ENCODE results near the gene ESF1. TPM values are rescaled to one million over a fixed set of nuclear protein-coding genes. Genes with fewer than 3 reads are reported as not detected.
A peak's percentile ranks its signal among the peaks of the same experiment; 100 is the strongest.

The ESF1 gene
- total RNA-seq, 1 donor from 2014 or later: 18.9 TPM

GRCh38 chr20:13813910-13814309 is 29.2 kb upstream of the ESF1 start:
- no peak for DNase-seq (ENCODE audit: low read depth, low spot score)
- peaks cover 12% of the 10 kb centered on the region for H3K36me3 Mint-ChIP-seq (ENCODE audit: low read depth)
- no peak overlapping the region for H3K27ac Mint-ChIP-seq (ENCODE audit: unreplicated experiment)
- H3K9me3 Mint-ChIP-seq: no peaks in the 10 kb centered on the region
- TF ChIP-seq CTCF (conservative IDR thresholded peaks at IDR 0.05): no peak
- H3K4me3 Mint-ChIP-seq: no peak overlapping the region
- no peaks in the 10 kb centered on the region for H3K27me3 Mint-ChIP-seq (ENCODE audit: low read depth)
- H3K4me1 Mint-ChIP-seq: no peaks in the 10 kb centered on the region

DNA sequence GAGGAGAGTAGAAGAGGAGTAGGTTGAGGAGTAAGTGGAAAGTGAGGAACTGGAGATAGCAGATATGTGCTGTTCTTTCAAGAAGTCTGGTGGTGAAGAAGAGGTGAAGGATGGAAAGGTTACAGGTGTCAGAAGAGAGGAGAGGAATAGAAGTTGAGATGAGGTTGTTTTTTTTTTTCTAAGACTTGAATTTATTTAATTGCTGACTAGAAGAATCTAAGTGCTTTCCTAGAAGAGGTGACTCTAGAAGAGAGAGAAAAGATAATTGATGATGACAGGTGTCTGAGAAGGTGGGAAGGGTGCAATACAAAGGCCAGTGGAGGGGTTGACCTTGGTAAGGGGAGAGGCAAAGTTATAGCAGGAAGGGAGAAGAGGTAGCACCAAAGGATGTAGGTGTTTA is 25.7 kb upstream of the ESF1 start:
- DNase-seq (ENCODE audit: low read depth, low spot score): no peak
- no peak overlapping the region for H3K4me3 Mint-ChIP-seq
- no peaks in the 10 kb centered on the region for H3K9me3 Mint-ChIP-seq
- no peak overlapping the region for H3K27ac Mint-ChIP-seq (ENCODE audit: unreplicated experiment)
- TF ChIP-seq CTCF (conservative IDR thresholded peaks at IDR 0.05): no peak
- H3K27me3 Mint-ChIP-seq (ENCODE audit: low read depth): no peaks in the 10 kb centered on the region
- no peaks in the 10 kb centered on the region for H3K4me1 Mint-ChIP-seq
- peaks cover 9% of the 10 kb centered on the region for H3K36me3 Mint-ChIP-seq (ENCODE audit: low read depth)

DNA sequence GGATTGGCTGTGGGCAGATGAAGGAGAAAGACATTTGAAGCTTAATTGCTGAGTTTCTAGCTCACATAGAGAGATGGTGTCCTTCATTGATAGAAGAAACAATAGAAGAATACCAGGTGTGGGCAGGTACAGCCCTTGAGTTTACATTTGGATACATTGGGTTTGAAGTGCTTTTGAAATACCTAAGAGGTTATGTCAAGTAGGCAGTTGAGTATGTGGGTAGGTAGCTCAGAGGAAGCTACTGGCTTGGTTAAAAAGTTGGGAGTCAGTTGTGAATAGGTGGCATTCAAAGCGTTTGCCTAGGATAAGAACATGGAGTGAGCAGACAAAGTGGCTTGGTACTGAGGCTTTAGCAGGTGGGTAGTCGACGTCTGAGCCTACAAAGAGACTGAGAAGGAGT is 25.1 kb upstream of the ESF1 start:
- DNase-seq (ENCODE audit: low read depth, low spot score): no peak
- Mint-ChIP-seq H3K4me1 (no peaks in the 10 kb centered on the region), H3K36me3 (ENCODE audit: low read depth) (peaks cover 9% of the 10 kb centered on the region), H3K9me3 (no peaks in the 10 kb centered on the region), H3K27ac (ENCODE audit: unreplicated experiment) (no peak overlapping the region), H3K4me3 (no peak overlapping the region), H3K27me3 (ENCODE audit: low read depth) (no peaks in the 10 kb centered on the region)
- TF ChIP-seq CTCF (conservative IDR thresholded peaks at IDR 0.05): no peak

DNA sequence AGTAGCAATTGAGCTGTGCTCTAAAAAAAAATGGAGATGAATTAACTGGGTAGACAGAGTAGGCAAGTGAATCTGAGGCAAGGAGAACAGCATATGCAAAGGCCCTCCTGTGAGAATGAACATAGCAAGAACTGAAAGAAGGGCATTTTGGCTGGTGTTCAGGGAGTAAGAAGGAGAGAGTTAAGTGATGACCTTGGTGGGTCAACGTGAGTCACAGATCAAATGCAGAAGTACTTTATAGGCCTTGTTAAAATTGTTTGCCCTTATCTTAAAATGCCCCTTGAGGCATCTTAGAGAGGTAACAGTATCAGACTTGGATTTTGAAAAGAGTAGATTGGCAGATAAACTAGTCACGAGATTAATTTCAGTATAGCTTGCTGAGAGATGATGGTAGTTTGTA is 24.7 kb upstream of the ESF1 start:
- Mint-ChIP-seq H3K27ac (ENCODE audit: unreplicated experiment) (no peak overlapping the region), H3K9me3 (no peaks in the 10 kb centered on the region)
- no peak for TF ChIP-seq CTCF (conservative IDR thresholded peaks at IDR 0.05)

GRCh38 chr20:13800728-13801134 is 16.0 kb upstream of the ESF1 start:
- H3K36me3 Mint-ChIP-seq (ENCODE audit: low read depth): peaks cover 14% of the 10 kb centered on the region
- H3K9me3 Mint-ChIP-seq: no peaks in the 10 kb centered on the region
- no peak for DNase-seq (ENCODE audit: low read depth, low spot score)
- H3K27ac Mint-ChIP-seq (ENCODE audit: unreplicated experiment): peak overlapping the region; percentile 75
- no peaks in the 10 kb centered on the region for H3K4me1 Mint-ChIP-seq
- TF ChIP-seq CTCF (conservative IDR thresholded peaks at IDR 0.05): no peak
- no peaks in the 10 kb centered on the region for H3K27me3 Mint-ChIP-seq (ENCODE audit: low read depth)
- H3K4me3 Mint-ChIP-seq: no peak overlapping the region

More for the DNA sequence above, 24.7 kb upstream of the ESF1 start:
- Mint-ChIP-seq H3K4me1 (no peaks in the 10 kb centered on the region), H3K27me3 (ENCODE audit: low read depth) (no peaks in the 10 kb centered on the region), H3K36me3 (ENCODE audit: low read depth) (peaks cover 9% of the 10 kb centered on the region), H3K4me3 (no peak overlapping the region)
- no peak for DNase-seq (ENCODE audit: low read depth, low spot score)

DNA sequence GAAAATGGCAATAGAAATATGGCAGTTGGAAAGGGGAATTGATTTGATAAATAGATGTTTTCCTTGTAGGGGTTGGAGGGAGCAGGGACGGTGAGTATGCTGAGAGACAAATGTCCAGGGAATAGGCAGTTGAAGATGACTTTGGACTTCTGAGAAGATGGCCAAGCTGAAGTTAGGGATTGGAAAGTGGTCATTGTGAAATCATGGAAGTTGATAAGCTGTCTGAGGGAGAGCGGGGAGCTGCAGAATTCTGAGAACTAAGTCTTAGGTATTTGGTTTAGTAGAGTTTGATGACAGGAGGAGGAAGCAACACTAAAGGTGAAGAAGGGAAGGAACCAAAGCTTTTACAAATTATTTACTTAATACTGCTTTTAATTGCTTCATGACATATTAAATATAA is 15.3 kb upstream of the ESF1 start:
- no peak overlapping the region for H3K4me3 Mint-ChIP-seq
- H3K27me3 Mint-ChIP-seq (ENCODE audit: low read depth): no peaks in the 10 kb centered on the region
- no peaks in the 10 kb centered on the region for H3K4me1 Mint-ChIP-seq
- no peaks in the 10 kb centered on the region for H3K9me3 Mint-ChIP-seq
- no peak for TF ChIP-seq CTCF (conservative IDR thresholded peaks at IDR 0.05)
- H3K27ac Mint-ChIP-seq (ENCODE audit: unreplicated experiment): no peak overlapping the region
- peaks cover 14% of the 10 kb centered on the region for H3K36me3 Mint-ChIP-seq (ENCODE audit: low read depth)
- no peak for DNase-seq (ENCODE audit: low read depth, low spot score)

All from neural crest cell (in vitro differentiated cells).